ENCODE data around the gene C1orf116. TPM values are rescaled to one million over a fixed set of nuclear protein-coding genes. Genes with fewer than 3 reads are reported as not detected.

Gene C1orf116
- total RNA-seq, 1 experiment from 2014 or later: 36.7 TPM

DNA sequence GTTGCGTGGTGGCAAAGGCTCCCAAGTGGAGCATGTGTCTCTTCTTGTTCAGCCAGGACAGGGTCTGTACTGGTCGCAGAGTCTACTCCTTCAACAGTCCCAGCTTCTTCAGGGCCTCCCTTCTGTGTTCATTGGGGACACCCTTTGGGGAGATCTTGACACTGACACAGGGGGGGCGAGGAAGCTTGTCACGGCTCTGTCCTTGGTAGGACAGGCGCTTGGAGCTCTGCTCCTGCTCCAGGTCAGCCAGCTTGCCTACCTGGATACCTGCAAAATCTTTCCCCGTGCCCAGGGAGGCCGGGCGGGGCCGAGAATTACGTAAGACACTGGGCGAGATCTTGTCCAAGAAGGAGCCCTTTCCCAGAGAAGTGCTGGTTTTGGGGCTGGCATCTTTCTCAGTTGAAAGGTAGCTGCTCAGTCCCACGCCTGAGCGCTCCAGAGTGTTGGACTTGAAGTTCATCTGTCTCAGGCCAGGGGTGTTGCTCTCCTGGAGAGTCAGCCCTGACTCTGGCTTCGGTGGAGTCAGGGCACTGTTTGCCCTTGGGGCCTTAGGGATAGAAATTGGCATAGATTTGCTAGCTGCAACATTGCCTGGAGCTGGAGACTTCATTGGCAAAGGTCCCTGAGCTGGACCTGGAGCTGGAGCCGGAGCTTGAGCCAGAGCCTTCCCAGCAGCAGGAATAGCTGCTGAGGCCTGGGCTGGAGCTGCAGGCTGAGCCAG, 10.5 kb downstream of the C1orf116 start:
- Histone ChIP-seq H3K36me3 (ENCODE audit: low read depth) (no peaks in the 10 kb centered on the region), H3F3A (ENCODE audit: insufficient read depth, low read depth) (peaks cover 27% of the 10 kb centered on the region), H3K4me1 (replicated peaks; ENCODE audit: insufficient read depth) (peaks cover 71% of the 10 kb centered on the region), H3K79me2 (ENCODE audit: low read depth) (0 out of 2 replicates have a peak, but pooled peaks cover 3% of the 10 kb centered on the region), H3K4me2 (no peak overlapping the region; the same call in 1 of the 2 replicates), H3K9me2 (ENCODE audit: insufficient read depth) (no peaks in the 10 kb centered on the region), H3K27me3 (ENCODE audit: insufficient read depth, low read depth) (no peaks in the 10 kb centered on the region), H3K9me3 (ENCODE audit: insufficient read depth, low read depth) (no peaks in the 10 kb centered on the region), H2AFZ (no peak overlapping the region), H3K4me3 (no peak overlapping the region), H4K20me1 (ENCODE audit: insufficient read depth) (no peaks in the 10 kb centered on the region), H3K27ac (peak overlapping the region; percentile 64; the same call in 1 of the 2 replicates)
- no TSS peak for BruUV-seq (replicated peaks)
- intact Hi-C loops (cut with micrococcal nuclease; ENCODE audit: unreplicated experiment): loop anchor here (10.0 kb wide), 1 partner anchor 303 kb away; the partner anchor contains the start of gene CD55
- DNase-seq: no peak
- no peak for TF ChIP-seq EZH2 (IDR thresholded peaks at IDR 0.05; ENCODE audit: low read depth)
- TF ChIP-seq, protein P1, sequence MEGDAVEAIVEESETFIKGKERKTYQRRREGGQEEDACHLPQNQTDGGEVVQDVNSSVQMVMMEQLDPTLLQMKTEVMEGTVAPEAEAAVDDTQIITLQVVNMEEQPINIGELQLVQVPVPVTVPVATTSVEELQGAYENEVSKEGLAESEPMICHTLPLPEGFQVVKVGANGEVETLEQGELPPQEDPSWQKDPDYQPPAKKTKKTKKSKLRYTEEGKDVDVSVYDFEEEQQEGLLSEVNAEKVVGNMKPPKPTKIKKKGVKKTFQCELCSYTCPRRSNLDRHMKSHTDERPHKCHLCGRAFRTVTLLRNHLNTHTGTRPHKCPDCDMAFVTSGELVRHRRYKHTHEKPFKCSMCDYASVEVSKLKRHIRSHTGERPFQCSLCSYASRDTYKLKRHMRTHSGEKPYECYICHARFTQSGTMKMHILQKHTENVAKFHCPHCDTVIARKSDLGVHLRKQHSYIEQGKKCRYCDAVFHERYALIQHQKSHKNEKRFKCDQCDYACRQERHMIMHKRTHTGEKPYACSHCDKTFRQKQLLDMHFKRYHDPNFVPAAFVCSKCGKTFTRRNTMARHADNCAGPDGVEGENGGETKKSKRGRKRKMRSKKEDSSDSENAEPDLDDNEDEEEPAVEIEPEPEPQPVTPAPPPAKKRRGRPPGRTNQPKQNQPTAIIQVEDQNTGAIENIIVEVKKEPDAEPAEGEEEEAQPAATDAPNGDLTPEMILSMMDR (conservative IDR thresholded peaks at IDR 0.05): no peak
- CTCF ChIA-PET: interaction anchor here (0.6 to 1.4 kb wide), 3 partner anchors 11 to 409 kb away, joined by 3 to 5 read pairs (median 4); partner anchors contain the start of gene C1orf116
- POLR2A ChIA-PET (ENCODE audit: unreplicated experiment): interaction anchor here (3.0 kb wide), 1 partner anchor 10 kb away, joined by 36 read pairs; the partner anchor contains the start of gene C1orf116

DNA sequence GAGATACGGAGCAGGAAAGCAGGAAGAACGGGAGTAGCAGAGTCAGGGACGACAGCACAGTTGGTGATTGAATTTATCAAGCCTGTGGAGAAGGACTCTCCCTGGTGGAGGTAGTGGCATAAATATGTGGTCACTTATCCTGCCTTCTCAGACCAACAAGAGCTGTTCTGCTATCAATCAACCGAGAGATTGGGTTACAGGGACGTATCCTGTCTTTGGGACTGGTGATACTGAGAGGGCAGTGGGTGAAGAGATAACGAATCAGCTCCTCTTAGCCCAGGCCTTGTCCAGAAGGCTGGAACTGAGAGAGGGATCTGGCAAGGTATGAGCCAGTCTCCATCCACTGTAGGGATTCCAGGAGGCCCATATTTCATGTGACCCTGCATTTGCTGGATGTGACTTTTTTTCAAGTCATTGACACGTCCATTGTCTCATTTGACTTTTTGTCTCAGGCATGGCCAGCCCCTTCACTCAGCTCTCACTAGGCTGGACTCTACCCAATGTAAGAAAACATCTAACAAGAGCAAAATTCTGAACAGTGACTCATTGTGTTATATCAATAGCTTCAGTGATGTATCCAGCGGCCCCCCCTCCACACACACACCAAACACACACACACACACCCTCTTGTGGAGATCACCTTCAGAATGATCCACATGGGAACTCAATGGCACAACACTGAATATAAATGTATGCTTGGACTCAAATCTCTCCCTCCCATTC, 11.3 kb downstream of the C1orf116 start:
- H4K20me1 ChIP-seq (ENCODE audit: insufficient read depth): no peaks in the 10 kb centered on the region
- BruUV-seq (replicated peaks): no TSS peak
- TF ChIP-seq, protein P1 (conservative IDR thresholded peaks at IDR 0.05): no peak
- no peak for TF ChIP-seq EZH2 (IDR thresholded peaks at IDR 0.05; ENCODE audit: low read depth)
- H3K4me2 ChIP-seq: no peak overlapping the region; the same call in 1 of the 2 replicates
- intact Hi-C loops (cut with micrococcal nuclease; ENCODE audit: unreplicated experiment): loop anchor here (10.0 kb wide), 1 partner anchor 304 kb away; the partner anchor contains the start of gene CD55
- H3K36me3 ChIP-seq (ENCODE audit: low read depth): no peaks in the 10 kb centered on the region
- POLR2A ChIA-PET (ENCODE audit: unreplicated experiment): interaction anchor here (0.6 to 3.0 kb wide), 7 partner anchors 8 to 300 kb away, joined by 3 to 36 read pairs (median 4); partner anchors contain the start of genes C1orf116 and PFKFB2
- no peak overlapping the region for H3K4me3 ChIP-seq
- H3K79me2 ChIP-seq (ENCODE audit: low read depth): 0 out of 2 replicates have a peak, but pooled peaks cover 3% of the 10 kb centered on the region
- peaks cover 20% of the 10 kb centered on the region for H3F3A ChIP-seq (ENCODE audit: insufficient read depth, low read depth)
- no peaks in the 10 kb centered on the region for H3K9me2 ChIP-seq (ENCODE audit: insufficient read depth)
- no peak overlapping the region for H2AFZ ChIP-seq
- DNase-seq: peak in 1 of 2 experiments; percentile 50
- H3K9me3 ChIP-seq (ENCODE audit: insufficient read depth, low read depth): no peaks in the 10 kb centered on the region
- H3K4me1 ChIP-seq (replicated peaks; ENCODE audit: insufficient read depth): peaks cover 64% of the 10 kb centered on the region
- H3K27me3 ChIP-seq (ENCODE audit: insufficient read depth, low read depth): no peaks in the 10 kb centered on the region
- peak overlapping the region; percentile 64 for H3K27ac ChIP-seq
- CTCF ChIA-PET: interaction anchor here (0.6 to 3.0 kb wide), 5 partner anchors 11 to 409 kb away, joined by 3 to 11 read pairs (median 5); partner anchors contain the start of gene C1orf116

DNA sequence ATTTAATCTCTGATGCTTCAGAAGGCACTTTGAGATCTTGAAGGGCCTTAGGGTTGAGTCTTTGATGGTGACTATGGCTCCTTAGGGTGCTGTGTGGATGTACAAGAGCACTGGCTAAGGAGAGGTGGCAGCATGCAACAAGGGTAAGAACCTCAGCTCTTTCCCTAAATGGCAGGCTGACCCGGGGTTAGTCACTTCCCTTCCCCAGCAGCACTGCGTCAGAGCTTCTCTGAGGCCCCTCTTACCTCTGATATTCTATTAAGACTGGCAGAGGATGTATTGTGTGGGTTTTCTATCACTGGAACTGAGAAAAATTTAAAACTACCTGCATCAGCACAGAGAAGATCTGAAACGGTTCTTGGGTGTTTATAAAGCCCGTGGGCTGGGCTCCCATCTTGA, 11.8 kb downstream of the C1orf116 start:
- POLR2A ChIA-PET (ENCODE audit: unreplicated experiment): interaction anchor here (0.6 to 3.0 kb wide), 8 partner anchors 8 to 735 kb away, joined by 4 to 36 read pairs (median 4); partner anchors contain the start of genes C1orf116 and PFKFB2
- intact Hi-C loops (cut with micrococcal nuclease; ENCODE audit: unreplicated experiment): loop anchor here (1.0 to 10.0 kb wide), 3 partner anchors 13 to 304 kb away; partner anchors contain the start of gene CD55
- H3K4me2 ChIP-seq: peak overlapping the region; percentile 46

More for the DNA sequence above, 11.8 kb downstream of the C1orf116 start:
- H4K20me1 ChIP-seq (ENCODE audit: insufficient read depth): no peaks in the 10 kb centered on the region
- 0 out of 2 replicates have a peak, but pooled peaks cover 3% of the 10 kb centered on the region for H3K79me2 ChIP-seq (ENCODE audit: low read depth)
- TF ChIP-seq EZH2 (IDR thresholded peaks at IDR 0.05; ENCODE audit: low read depth): no peak
- TF ChIP-seq, protein P1 (conservative IDR thresholded peaks at IDR 0.05): no peak
- peaks cover 58% of the 10 kb centered on the region for H3K4me1 ChIP-seq (replicated peaks; ENCODE audit: insufficient read depth)
- H3K4me3 ChIP-seq: no peak overlapping the region
- H3K9me3 ChIP-seq (ENCODE audit: insufficient read depth, low read depth): no peaks in the 10 kb centered on the region
- H3K9me2 ChIP-seq (ENCODE audit: insufficient read depth): no peaks in the 10 kb centered on the region
- peak overlapping the region; percentile 64 for H3K27ac ChIP-seq
- H2AFZ ChIP-seq: no peak overlapping the region
- CTCF ChIA-PET: interaction anchor here (0.6 to 3.0 kb wide), 6 partner anchors 12 to 497 kb away, joined by 3 to 11 read pairs (median 4); partner anchors contain the start of gene C1orf116
- BruUV-seq (replicated peaks): TSS peak; percentile 60
- peaks cover 14% of the 10 kb centered on the region; the same call in 1 of the 2 replicates for H3F3A ChIP-seq (ENCODE audit: insufficient read depth, low read depth)
- no peaks in the 10 kb centered on the region for H3K36me3 ChIP-seq (ENCODE audit: low read depth)
- DNase-seq: no peak
- no peaks in the 10 kb centered on the region for H3K27me3 ChIP-seq (ENCODE audit: insufficient read depth, low read depth)
